GM18499 (cell line): ENCODE measurements around the gene GOLGA6A.

Source experiments
- ATAC-seq: cut with Tn5 transposase; IDR thresholded peaks from one replicate; pipeline ENCODE4 v1.9.1; 2021; ENCODE audit warnings: moderate number of reproducible peaks; ENCODE audit not compliant: insufficient read depth, unreplicated experiment

Gene GOLGA6A

GRCh38 chr15:74037171-74038117 lies 44.9 kb downstream of the GOLGA6A start:
- no peak for ATAC-seq

DNA sequence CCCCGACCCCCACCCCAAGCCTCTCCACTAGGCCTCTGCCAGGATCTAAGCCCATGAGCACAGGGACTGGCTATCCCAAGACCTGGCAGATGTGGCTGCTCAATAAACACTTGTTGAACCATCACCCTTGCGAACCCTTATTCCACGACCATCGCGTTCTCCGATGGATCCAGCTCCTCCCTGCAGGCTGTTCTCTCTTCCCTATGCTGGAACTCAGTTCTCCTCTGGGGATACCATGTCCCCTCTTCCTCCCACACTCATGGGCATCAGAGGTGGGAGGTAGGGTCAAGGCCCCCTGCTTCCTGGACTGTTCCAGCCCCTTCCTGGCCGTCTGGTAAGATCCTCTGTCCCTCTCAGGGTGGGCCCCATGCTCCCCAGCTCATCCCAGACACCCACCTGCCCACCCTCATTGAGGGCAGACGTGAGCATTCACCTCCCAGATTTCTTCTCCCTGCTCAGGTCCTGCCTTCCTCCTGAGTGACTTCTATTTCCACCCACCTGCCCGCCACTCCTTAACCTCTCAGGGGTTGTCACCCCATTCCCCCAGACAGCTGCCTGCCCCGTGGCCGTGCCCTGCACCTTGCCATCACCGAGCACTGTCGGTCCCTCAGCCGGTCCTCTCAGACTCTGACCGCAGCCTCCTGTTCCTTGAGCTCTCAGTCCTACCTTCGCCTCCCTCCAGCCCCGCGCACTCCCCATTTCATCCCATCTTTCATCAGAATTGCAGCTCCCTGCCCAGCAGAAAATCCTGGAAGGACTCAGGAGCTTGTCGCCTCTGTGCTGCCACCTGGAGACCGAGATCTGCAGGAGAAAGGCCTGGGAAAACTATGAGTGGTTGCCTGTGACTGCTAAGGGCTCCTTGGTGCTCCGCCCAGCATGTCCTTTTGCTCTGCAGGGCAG lies 45.8 kb downstream of the GOLGA6A start:
- ATAC-seq, result no peak

GRCh38 chr15:74035121-74036017 lies 47.0 kb downstream of the GOLGA6A start:
- no peak for ATAC-seq

GRCh38 chr15:74034206-74034755 lies 48.1 kb downstream of the GOLGA6A start:
- no peak for ATAC-seq

DNA sequence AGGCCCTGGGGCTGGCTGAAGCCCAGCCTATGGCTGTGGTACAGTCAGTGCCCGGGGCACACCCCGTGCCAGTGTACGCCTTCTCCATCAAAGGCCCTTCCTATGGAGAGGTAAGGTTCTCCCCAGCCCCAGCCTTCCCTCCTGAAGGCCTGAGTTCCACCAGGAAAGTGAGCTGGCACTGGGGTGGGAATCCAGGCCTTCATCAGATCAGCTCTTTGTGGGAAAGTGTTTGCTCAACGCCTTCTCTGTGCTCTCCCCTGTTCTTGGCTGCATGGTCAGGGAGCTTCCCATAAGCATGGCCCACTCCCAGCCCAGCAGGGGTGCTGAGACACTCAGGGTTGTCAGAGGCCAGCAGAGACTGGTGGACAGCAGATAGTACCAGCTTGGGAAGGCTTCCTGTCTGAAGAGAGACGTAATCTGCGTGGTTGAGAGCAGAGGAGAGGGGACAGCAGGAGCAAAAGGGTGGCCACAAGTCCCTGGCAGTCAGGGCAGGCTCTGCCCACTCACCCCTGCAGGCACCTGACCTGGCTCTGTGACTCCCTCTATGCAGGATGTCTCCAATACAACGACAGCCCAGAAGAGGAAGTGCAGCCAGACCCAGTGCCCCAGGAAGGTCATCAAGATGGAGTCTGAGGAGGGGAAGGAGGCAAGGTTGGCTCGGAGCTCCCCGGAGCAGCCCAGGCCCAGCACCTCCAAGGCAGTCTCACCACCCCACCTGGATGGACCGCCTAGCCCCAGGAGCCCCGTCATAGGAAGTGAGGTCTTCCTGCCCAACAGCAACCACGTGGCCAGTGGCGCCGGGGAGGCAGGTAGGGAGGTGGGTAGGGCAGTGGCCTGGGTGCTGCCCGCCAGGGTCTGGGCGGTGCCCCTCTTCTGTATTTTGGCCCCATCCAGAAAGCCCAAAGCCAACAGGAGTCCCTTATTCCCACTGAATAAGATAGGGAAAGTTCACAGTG lies 49.5 kb downstream of the GOLGA6A start:
- ATAC-seq, result no peak

DNA sequence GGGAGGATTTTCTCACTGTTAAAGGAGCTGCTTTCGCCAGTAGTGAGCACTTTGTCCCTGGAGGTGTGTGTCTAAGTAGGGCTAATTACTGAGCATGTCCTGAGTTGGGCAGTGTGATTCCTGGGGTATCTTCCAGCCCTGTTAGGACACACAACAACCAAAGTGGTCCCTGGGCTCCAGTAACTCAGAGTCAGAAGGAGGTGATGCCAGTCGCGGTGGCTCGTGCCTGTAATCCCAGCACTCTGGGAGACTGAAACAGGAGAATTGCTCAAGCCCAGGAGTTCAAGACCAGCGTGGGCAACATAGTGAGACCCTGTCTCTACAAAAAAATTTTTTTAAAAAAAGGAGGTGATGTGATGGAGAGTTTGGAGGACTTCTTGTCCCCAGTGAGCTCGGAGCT lies 50.3 kb downstream of the GOLGA6A start:
- ATAC-seq, result no peak

DNA sequence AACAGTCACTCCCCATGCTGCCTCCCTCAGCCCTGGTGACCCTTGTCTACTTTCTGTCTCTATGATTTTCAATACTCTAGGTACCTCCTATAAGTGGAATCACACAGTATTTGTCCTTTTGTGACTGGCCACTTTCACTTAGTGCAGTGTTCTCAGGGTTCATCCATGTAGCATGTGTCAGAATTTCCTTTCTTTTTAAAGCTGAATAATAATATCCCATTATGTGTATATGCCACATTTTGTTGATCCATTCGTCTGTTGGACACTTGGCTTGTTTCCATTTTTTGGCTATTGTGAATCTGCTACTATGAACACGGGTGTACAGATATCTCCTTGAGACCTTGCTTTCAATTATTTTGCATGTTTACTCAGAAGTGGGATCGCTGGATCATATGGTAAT lies 53.7 kb downstream of the GOLGA6A start:
- ATAC-seq, result no peak

DNA sequence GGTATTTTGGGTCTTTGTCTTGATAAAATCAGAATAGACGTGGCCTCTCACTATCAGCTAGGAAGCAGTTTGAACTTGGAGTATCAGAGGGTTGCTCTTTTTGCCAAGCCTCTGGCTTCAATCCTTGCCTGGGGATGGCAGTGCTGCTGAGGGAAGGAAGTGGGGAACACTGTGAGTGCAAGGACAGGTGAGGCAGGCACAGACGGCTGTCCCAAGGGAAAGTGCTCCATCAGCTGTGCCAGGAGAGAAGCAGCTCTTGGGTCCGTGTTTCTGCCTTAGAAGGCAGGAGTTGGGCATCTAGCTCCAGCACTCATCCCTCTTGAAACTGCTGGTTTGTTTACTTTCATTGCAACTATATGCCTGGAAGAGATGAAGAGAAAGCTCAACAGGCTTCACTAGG lies 54.7 kb downstream of the GOLGA6A start:
- no peak for ATAC-seq

DNA sequence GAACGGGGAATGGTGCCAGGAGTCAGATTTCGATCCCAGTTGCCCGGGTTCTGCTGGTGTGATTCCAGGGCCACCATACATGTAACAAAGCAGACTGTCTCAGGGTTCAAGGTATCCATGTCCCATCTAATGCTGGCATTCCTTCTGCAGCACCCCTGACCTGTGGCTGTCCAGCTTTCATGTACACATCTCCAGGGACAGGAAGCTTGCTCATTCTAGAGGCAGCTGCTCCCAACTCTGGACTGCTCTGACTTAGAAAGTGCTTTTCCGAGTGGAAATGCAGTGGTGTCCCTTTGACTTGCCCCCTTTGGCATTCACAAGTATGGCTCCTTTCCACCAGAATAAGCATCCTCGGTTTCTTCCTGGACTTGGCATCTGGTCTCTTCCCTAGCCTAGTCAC lies 56.9 kb downstream of the GOLGA6A start:
- ATAC-seq, result no peak

- no peak for ATAC-seq
These were observed 57.7 kb downstream of the GOLGA6A start for GRCh38 chr15:74024687-74025086.

DNA sequence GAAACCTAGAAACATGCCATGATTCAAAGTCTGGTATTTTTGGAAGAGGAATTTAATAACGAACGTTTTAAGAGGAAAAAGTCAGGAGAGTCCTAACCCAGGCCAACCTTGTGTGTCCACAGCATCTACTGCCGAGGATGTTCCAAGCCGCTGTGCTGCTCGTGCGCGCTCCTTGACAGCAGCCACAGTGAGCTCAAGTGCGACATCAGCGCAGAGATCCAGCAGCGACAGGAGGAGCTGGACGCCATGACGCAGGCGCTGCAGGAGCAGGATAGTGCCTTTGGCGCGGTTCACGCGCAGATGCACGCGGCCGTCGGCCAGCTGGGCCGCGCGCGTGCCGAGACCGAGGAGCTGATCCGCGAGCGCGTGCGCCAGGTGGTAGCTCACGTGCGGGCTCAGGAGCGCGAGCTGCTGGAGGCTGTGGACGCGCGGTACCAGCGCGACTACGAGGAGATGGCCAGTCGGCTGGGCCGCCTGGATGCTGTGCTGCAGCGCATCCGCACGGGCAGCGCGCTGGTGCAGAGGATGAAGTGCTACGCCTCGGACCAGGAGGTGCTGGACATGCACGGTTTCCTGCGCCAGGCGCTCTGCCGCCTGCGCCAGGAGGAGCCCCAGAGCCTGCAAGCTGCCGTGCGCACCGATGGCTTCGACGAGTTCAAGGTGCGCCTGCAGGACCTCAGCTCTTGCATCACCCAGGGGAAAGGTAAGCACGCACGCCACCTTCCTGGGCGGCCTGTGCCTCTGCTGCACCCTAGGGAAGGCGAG lies 59.5 kb downstream of the GOLGA6A start:
- ATAC-seq, result no peak
